ENCODE measurements around the gene GDF2.

- no peak for TF ChIP-seq CREB1 (CRISPR knock-in tag; IDR thresholded peaks at IDR 0.05; ENCODE audit: low read depth)
- TF ChIP-seq, protein P1, sequence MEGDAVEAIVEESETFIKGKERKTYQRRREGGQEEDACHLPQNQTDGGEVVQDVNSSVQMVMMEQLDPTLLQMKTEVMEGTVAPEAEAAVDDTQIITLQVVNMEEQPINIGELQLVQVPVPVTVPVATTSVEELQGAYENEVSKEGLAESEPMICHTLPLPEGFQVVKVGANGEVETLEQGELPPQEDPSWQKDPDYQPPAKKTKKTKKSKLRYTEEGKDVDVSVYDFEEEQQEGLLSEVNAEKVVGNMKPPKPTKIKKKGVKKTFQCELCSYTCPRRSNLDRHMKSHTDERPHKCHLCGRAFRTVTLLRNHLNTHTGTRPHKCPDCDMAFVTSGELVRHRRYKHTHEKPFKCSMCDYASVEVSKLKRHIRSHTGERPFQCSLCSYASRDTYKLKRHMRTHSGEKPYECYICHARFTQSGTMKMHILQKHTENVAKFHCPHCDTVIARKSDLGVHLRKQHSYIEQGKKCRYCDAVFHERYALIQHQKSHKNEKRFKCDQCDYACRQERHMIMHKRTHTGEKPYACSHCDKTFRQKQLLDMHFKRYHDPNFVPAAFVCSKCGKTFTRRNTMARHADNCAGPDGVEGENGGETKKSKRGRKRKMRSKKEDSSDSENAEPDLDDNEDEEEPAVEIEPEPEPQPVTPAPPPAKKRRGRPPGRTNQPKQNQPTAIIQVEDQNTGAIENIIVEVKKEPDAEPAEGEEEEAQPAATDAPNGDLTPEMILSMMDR (conservative IDR thresholded peaks at IDR 0.05; ENCODE audit: low read depth in 2 of 2) = no peak
- TF ChIP-seq, protein P2, sequence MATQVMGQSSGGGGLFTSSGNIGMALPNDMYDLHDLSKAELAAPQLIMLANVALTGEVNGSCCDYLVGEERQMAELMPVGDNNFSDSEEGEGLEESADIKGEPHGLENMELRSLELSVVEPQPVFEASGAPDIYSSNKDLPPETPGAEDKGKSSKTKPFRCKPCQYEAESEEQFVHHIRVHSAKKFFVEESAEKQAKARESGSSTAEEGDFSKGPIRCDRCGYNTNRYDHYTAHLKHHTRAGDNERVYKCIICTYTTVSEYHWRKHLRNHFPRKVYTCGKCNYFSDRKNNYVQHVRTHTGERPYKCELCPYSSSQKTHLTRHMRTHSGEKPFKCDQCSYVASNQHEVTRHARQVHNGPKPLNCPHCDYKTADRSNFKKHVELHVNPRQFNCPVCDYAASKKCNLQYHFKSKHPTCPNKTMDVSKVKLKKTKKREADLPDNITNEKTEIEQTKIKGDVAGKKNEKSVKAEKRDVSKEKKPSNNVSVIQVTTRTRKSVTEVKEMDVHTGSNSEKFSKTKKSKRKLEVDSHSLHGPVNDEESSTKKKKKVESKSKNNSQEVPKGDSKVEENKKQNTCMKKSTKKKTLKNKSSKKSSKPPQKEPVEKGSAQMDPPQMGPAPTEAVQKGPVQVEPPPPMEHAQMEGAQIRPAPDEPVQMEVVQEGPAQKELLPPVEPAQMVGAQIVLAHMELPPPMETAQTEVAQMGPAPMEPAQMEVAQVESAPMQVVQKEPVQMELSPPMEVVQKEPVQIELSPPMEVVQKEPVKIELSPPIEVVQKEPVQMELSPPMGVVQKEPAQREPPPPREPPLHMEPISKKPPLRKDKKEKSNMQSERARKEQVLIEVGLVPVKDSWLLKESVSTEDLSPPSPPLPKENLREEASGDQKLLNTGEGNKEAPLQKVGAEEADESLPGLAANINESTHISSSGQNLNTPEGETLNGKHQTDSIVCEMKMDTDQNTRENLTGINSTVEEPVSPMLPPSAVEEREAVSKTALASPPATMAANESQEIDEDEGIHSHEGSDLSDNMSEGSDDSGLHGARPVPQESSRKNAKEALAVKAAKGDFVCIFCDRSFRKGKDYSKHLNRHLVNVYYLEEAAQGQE (IDR thresholded peaks at IDR 0.05; ENCODE audit: unreplicated experiment) = no peak
- TF ChIP-seq EZH2 (IDR thresholded peaks at IDR 0.05; ENCODE audit: low read depth, unreplicated experiment) = no peak
- no peak for TF ChIP-seq POLR2AphosphoS5 (IDR thresholded peaks at IDR 0.05; ENCODE audit: low read depth)
Observed at GRCh38 chr10:47351899-47352815, 29.9 kb downstream of the GDF2 start.

All from GM23338 (cell line).